Esophagus squamous epithelium (tissue), 4 donors: ENCODE results near the gene DLG2.

ENCODE experiments used
- POLR2A ChIP-seq, 4 donors: fragments of 450-650 bp; IDR thresholded peaks; one replicate each; pipeline ENCODE4 v1.6.1; 2017; ENCODE audit warnings: antibody characterized with exemption in 4 of 4, mild to moderate bottlenecking in 4 of 4, moderate library complexity in 3 of 4
- TF ChIP-seq, protein P1 (sequence below), 6 experiments: fragments of 450-650 bp in 4 of 6; fragments of 200-600 bp in 2 of 6; sonication (generic) in 2 of 6; IDR thresholded peaks; one replicate each; pipeline ENCODE4 v1.5.1; 2016 to 2019; ENCODE audit warnings: antibody characterized with exemption in 6 of 6, mild to moderate bottlenecking in 4 of 6, moderate library complexity in 4 of 6

DNA sequence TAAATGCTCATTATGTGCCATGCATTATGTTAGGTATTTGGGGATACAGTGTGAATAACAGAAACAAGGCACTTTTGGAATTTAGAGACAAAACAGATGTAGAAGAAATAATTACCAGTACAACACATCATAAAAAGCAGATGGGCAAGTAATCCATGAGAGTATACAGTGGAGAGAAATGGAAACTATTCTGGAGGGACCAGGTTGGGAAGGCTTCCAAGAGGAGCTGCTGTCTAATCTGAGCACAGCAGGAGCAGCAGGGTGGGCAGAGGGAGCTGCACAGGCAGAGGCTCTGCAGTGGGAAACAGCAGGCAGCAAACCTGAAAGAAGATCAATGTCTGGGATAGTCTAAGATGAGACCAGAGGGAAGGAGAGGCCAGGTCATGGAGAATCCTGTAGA is 2072.3 kb downstream of the DLG2 start:
- TF ChIP-seq, protein P1, sequence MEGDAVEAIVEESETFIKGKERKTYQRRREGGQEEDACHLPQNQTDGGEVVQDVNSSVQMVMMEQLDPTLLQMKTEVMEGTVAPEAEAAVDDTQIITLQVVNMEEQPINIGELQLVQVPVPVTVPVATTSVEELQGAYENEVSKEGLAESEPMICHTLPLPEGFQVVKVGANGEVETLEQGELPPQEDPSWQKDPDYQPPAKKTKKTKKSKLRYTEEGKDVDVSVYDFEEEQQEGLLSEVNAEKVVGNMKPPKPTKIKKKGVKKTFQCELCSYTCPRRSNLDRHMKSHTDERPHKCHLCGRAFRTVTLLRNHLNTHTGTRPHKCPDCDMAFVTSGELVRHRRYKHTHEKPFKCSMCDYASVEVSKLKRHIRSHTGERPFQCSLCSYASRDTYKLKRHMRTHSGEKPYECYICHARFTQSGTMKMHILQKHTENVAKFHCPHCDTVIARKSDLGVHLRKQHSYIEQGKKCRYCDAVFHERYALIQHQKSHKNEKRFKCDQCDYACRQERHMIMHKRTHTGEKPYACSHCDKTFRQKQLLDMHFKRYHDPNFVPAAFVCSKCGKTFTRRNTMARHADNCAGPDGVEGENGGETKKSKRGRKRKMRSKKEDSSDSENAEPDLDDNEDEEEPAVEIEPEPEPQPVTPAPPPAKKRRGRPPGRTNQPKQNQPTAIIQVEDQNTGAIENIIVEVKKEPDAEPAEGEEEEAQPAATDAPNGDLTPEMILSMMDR (IDR thresholded peaks at IDR 0.05) = no peak
- TF ChIP-seq POLR2A (IDR thresholded peaks at IDR 0.05) = no peak
